Measurements from ENCODE around the gene TBC1D16. TPM values are rescaled to one million over a fixed set of nuclear protein-coding genes. Genes with fewer than 3 reads are reported as not detected.
"Not testable (repeated sequence)": the region's sequence is repeated elsewhere in the genome, so short reads cannot be mapped to it uniquely, and the experiment has no call there.

The TBC1D16 gene
- total RNA-seq, 1 donor from 2014 or later: 55.6 TPM

DNA sequence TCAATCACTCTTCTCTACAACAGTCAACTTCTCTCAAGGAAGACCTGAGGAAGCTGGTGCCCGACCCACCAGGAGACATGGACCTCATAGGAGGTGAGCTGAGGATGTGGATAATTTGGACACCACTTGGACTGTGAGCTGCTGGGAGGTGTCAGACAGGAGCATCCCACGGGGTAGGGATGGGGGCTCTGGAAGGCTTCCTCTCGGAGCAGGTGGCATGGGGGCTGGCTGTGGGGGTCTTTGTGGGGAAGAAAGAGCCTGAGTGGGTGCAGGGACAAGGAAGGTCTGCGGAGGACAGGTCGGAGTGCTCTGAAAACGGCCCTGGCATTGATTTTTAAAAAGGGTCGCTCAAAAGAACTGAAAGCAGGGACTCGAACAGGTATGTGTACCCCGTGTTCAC lies 64.0 kb downstream of the TBC1D16 start:
- no peak overlapping the region for H3K4me3 ChIP-seq
- no peak for DNase-seq (ENCODE audit: low spot score in 2 of 2)
- TF ChIP-seq, protein P1, sequence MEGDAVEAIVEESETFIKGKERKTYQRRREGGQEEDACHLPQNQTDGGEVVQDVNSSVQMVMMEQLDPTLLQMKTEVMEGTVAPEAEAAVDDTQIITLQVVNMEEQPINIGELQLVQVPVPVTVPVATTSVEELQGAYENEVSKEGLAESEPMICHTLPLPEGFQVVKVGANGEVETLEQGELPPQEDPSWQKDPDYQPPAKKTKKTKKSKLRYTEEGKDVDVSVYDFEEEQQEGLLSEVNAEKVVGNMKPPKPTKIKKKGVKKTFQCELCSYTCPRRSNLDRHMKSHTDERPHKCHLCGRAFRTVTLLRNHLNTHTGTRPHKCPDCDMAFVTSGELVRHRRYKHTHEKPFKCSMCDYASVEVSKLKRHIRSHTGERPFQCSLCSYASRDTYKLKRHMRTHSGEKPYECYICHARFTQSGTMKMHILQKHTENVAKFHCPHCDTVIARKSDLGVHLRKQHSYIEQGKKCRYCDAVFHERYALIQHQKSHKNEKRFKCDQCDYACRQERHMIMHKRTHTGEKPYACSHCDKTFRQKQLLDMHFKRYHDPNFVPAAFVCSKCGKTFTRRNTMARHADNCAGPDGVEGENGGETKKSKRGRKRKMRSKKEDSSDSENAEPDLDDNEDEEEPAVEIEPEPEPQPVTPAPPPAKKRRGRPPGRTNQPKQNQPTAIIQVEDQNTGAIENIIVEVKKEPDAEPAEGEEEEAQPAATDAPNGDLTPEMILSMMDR (IDR thresholded peaks at IDR 0.05): no peak
- H3K4me1 ChIP-seq: no peaks in the 10 kb centered on the region
- H3K9me3 ChIP-seq: no peaks in the 10 kb centered on the region
- peaks cover 0 to 6% of the 10 kb centered on the region in 2 donors for H3K36me3 ChIP-seq
- no peak overlapping the region for H3K27ac ChIP-seq
- H3K27me3 ChIP-seq: no peaks in the 10 kb centered on the region
- intact Hi-C loops (cut with DNase I): no loop called here

- Histone ChIP-seq H3K27ac (no peak overlapping the region), H3K4me3 (no peak overlapping the region), H3K4me1 (peaks cover 0 to 5% of the 10 kb centered on the region in 2 donors), H3K36me3 (peaks cover 0 to 6% of the 10 kb centered on the region in 2 donors), H3K27me3 (no peaks in the 10 kb centered on the region), H3K9me3 (no peaks in the 10 kb centered on the region)
- TF ChIP-seq, protein P1 (IDR thresholded peaks at IDR 0.05): peak in 1 of 3 experiments; percentile 19
- DNase-seq (ENCODE audit: low spot score in 2 of 2): no peak
- intact Hi-C loops (cut with DNase I): no loop called here
These were observed 65.0 kb downstream of the TBC1D16 start for GRCh38 chr17:79970576-79971068.

- H3K9me3 ChIP-seq: no peaks in the 10 kb centered on the region
- TF ChIP-seq, protein P1 (IDR thresholded peaks at IDR 0.05): no peak
- H3K4me1 ChIP-seq: peaks cover 0 to 5% of the 10 kb centered on the region in 2 donors
- H3K27me3 ChIP-seq: no peaks in the 10 kb centered on the region
- H3K36me3 ChIP-seq: peaks cover 0 to 6% of the 10 kb centered on the region in 2 donors
- H3K4me3 ChIP-seq: no peak overlapping the region
- intact Hi-C loops (cut with DNase I): no loop called here
- H3K27ac ChIP-seq: no peak overlapping the region
- peak in 1 of 2 donors; percentile 7 for DNase-seq (ENCODE audit: low spot score in 2 of 2)
These were observed 65.8 kb downstream of the TBC1D16 start for GRCh38 chr17:79969906-79970305.

DNA sequence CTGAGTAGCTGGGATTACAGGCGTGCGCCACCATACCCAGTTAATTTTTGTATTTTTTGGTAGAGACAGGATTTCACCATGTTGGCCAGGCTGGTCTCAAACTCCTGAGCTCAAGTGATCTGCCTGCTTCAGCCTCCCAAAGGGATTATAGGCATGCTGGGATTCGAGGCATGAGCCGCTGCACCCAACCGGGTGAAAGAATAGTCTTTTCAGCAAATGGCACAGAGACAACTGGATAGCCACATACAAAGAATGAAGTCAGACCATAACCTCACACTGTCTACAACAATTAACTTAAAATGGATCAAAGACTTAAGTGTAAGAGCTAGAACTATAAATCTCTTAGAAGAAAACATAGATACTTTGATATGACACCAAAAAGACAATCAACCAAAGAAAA lies 67.6 kb downstream of the TBC1D16 start:
- peaks cover 0 to 6% of the 10 kb centered on the region in 2 donors for H3K36me3 ChIP-seq
- no peak overlapping the region for H3K27ac ChIP-seq
- DNase-seq (ENCODE audit: low spot score in 2 of 2): peak in 1 of 2 donors; percentile 35
- TF ChIP-seq, protein P1 (IDR thresholded peaks at IDR 0.05): no peak
- no peaks in the 10 kb centered on the region for H3K9me3 ChIP-seq
- H3K4me1 ChIP-seq: peaks cover 0 to 5% of the 10 kb centered on the region in 2 donors
- no peak overlapping the region for H3K4me3 ChIP-seq
- intact Hi-C loops (cut with DNase I): no loop called here
- H3K27me3 ChIP-seq: no peaks in the 10 kb centered on the region

DNA sequence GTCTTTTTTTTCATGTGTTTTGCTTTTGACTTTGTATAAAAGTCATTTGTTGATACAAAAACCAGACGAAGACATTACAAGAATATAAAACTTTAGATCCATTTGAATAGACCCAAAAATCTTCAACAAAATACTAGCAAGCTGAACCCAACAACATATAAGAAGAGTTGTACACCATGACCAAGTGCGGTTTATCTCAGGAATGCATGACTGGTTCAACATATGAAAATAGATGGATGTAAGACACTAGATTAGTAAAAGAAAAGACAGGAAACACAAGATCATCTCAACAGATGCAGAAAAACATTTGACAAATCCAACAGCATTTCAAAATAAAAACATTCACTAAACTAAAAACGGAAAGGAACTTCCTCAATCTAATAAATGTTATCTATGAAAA lies 69.0 kb downstream of the TBC1D16 start:
- Histone ChIP-seq H3K27me3 (no peaks in the 10 kb centered on the region), H3K27ac (no peak overlapping the region), H3K4me3 (no peak overlapping the region), H3K36me3 (no peaks in the 10 kb centered on the region), H3K9me3 (no peaks in the 10 kb centered on the region), H3K4me1 (peaks cover 0 to 5% of the 10 kb centered on the region in 2 donors)
- no peak for DNase-seq (ENCODE audit: low spot score in 2 of 2)
- intact Hi-C loops (cut with DNase I): no loop called here
- TF ChIP-seq, protein P1 (IDR thresholded peaks at IDR 0.05): no peak

- Histone ChIP-seq H3K4me1 (peaks cover 0 to 5% of the 10 kb centered on the region in 2 donors), H3K27ac (no peak overlapping the region), H3K36me3 (no peaks in the 10 kb centered on the region), H3K27me3 (no peaks in the 10 kb centered on the region), H3K9me3 (peaks cover 0 to 6% of the 10 kb centered on the region in 2 donors), H3K4me3 (no peak overlapping the region)
- DNase-seq (ENCODE audit: low spot score in 2 of 2): peak in 1 of 2 donors; percentile 62
- TF ChIP-seq, protein P1 (IDR thresholded peaks at IDR 0.05): no peak
- intact Hi-C loops (cut with DNase I): no loop called here
These were observed 69.9 kb downstream of the TBC1D16 start for GRCh38 chr17:79965806-79966205.

DNA sequence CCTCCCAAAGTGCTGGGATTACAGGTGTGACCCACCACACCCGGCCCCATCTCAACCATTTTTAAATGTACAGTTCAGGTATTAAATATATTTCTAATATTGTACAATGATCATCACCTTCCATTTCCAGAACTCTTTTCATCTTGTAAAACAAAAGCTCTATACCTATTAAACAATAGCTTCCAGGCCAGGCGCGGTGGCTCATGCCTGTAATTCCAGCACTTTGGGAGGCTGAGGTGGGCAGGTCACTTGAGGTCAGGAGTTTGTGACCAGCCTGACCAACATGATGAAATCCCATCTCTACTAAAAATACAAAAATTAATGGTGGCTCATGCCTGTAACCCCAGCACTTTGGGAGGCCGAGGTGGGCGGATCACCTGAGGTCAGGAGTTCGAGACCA lies 73.2 kb downstream of the TBC1D16 start:
- H3K27me3 ChIP-seq; H3K4me3 ChIP-seq; intact Hi-C loops (cut with DNase I); H3K4me1 ChIP-seq; H3K9me3 ChIP-seq; H3K27ac ChIP-seq; H3K36me3 ChIP-seq: not testable (repeated sequence)
- peak in 1 of 2 donors; percentile 52 for DNase-seq (ENCODE audit: low spot score in 2 of 2)

DNA sequence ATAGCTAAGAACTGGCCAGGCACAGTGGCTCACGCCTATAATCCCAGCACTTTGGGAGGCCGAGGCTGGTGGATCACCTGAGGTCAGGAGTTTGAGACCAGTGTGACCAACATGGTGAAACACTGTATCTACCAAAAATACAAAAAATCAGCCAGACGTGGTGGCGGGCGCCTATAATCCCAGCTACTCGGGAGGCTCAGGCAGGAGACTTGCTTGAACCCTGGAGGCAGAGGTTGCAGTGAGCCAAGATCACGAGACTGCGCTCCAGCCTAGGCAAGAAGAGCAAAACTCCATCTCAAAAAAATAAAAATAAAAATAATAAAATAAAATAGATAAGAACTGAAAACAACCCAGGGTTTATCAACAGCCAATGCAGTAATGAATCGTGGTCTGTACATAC lies 74.1 kb downstream of the TBC1D16 start:
- H3K4me3 ChIP-seq; intact Hi-C loops (cut with DNase I); H3K9me3 ChIP-seq; H3K27me3 ChIP-seq; H3K27ac ChIP-seq; H3K36me3 ChIP-seq; H3K4me1 ChIP-seq: not testable (repeated sequence)
- DNase-seq (ENCODE audit: low spot score in 2 of 2): peak in 1 of 2 donors; percentile 39
